Activated CD8-positive, alpha-beta memory T cell treated with anti-CD3 and anti-CD28 coated beads for 24 hours (primary cell): ENCODE measurements around the gene ARHGAP40.
A peak's percentile ranks its signal among the peaks of the same experiment; 100 is the strongest.

Source experiments
- DNase-seq: peaks from one replicate; pipeline ENCODE4 v3.0.0-alpha.2; 2020

The ARHGAP40 gene

DNA sequence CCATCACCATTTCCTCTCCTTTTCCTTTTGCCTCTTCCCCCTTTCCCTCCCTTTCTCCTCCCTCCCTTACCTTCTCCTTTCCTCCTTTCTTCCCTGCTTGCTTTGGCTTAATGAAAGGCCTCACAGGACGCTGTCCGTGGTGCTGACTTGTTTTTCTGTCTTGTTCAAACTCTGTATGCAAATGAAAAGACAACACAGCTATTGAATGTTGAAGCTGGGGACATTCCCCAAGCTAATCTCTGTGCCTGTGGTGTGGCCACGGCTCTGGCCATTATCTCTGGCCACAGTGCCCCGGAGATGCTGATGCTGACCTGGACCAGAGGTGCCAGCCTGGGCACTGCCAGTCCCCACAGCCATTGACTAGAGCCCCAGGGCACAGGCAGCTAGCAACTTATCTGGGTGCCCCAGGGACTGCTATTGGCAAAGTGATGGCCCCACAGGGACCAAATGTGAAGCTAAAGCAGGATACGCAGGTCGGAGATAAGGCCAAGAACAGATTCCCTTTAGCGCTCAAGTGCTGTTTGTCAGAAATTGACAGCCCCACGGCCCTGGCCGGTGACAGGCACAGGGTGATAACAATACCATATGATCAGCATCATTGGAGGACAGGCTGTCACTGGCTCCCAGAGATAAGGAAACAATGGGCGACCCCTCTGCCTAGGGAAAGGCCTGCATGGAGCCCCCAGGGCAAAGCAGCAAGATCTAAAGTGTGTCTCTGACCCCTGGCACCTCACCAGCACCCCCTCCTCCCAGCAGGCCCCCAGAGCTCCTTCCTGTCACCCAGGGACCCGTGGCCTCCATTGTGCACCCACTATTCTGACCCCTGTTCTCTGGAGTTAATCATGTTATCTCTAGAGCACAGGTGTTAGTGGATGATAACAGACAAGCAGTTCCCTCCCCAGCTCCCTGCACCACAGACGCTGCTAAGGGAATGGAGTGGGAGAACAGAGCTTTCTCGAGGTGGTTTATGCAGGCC, 91.1 kb downstream of the ARHGAP40 start:
- DNase-seq, result peak; percentile 72

- DNase-seq, result no peak
Observed at GRCh38 chr20:38697306-38697705, 95.7 kb downstream of the ARHGAP40 start.

GRCh38 chr20:38698541-38698940, 96.9 kb downstream of the ARHGAP40 start:
- no peak for DNase-seq

- no peak for DNase-seq
Observed at GRCh38 chr20:38700141-38700540, 98.5 kb downstream of the ARHGAP40 start.
